ENCODE data around the gene RAD21L1. TPM values are rescaled to one million over a fixed set of nuclear protein-coding genes. Genes with fewer than 3 reads are reported as not detected.

The RAD21L1 gene
- total RNA-seq, result not detected

DNA sequence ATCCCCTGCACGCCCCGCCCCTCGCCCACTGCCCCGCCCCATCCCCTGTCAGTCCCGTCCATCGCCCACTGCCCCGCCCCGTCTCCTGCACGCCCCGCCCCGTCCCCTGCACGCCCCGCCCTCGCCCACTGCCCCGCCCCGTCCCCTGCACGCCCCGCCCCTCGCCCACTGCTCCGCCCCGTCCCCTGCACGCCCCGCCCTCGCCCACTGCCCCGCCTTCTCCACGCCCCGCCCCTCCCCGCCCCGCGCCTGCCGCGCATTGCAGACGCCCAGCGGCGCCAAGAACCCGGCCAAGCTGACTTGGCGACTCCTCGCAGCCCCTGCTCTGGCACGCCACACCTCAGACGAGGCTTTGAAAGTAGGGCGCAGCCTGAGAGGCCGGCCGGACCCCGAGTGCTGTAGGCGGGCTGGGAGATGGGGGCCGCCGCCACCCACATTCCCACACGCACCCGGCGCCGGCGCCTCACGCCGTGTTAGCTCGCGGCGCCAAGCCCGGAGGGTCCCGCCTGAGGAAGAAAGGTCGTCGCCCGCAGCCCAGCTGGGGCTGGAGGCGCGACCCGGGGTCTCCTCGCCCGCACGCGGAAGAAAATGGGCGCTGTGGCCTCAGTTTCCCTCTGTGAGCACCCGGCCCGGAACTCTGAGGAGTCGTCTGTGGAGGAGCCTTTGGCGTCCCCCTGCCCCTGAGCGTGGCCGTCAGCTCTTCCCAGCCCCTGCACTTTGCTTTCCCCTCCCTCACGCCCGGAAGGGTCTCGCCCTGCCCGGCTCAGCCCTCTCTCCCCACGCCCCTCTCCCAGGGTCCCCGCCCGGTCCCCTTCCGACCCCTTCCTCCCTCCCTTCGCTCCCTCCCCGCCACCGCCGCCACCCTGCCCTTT lies at the start of gene RAD21L1:
TSS of gene RAD21L1 (plus strand) at position 262 of the 872 bp plus-strand sequence. CDS start 2,410 bp downstream, outside the sequence.
- intact Hi-C loops (cut with DNase I; ENCODE audit: low total_unique reads), result no loop called here
- H3K27me3 ChIP-seq, result peaks cover 0 to 37% of the 10 kb centered on the region in 2 donors
- DNase-seq, result peak; percentile 73 to 75
- H3K36me3 ChIP-seq, result no peaks in the 10 kb centered on the region
- H3K27ac ChIP-seq, result peak within 1 kb of the TSS in 1 of 2 donors; percentile 56
- peaks cover 0 to 14% of the 10 kb centered on the region in 2 donors for H3K4me1 ChIP-seq
- peak within 1 kb of the TSS; percentile 28 to 43 for H3K4me3 ChIP-seq
- TF ChIP-seq CTCF (IDR thresholded peaks at IDR 0.05) (no peak), POLR2A (IDR thresholded peaks at IDR 0.05) (peak in 1 of 2 donors; percentile 18)
- no peaks in the 10 kb centered on the region for H3K9me3 ChIP-seq

GRCh38 chr20:1177680-1178079 lies 48.2 kb upstream of the RAD21L1 start:
- H3K27me3 ChIP-seq, result no peaks in the 10 kb centered on the region
- intact Hi-C loops (cut with DNase I; ENCODE audit: low total_unique reads), result no loop called here
- TF ChIP-seq POLR2A (IDR thresholded peaks at IDR 0.05) (no peak), CTCF (IDR thresholded peaks at IDR 0.05) (no peak)
- H3K9me3 ChIP-seq, result no peaks in the 10 kb centered on the region
- H3K4me3 ChIP-seq, result no peak overlapping the region
- no peaks in the 10 kb centered on the region for H3K4me1 ChIP-seq
- no peak overlapping the region for H3K27ac ChIP-seq
- DNase-seq, result no peak
- no peaks in the 10 kb centered on the region for H3K36me3 ChIP-seq

GRCh38 chr20:1178103-1178502 lies 47.7 kb upstream of the RAD21L1 start:
- H3K9me3 ChIP-seq, result no peaks in the 10 kb centered on the region
- H3K4me1 ChIP-seq, result no peaks in the 10 kb centered on the region
- no peaks in the 10 kb centered on the region for H3K27me3 ChIP-seq
- H3K36me3 ChIP-seq, result no peaks in the 10 kb centered on the region
- H3K4me3 ChIP-seq, result no peak overlapping the region
- H3K27ac ChIP-seq, result no peak overlapping the region
- no peak for DNase-seq
- TF ChIP-seq CTCF (IDR thresholded peaks at IDR 0.05), result no peak
- no peak for TF ChIP-seq POLR2A (IDR thresholded peaks at IDR 0.05)
- intact Hi-C loops (cut with DNase I; ENCODE audit: low total_unique reads), result no loop called here

GRCh38 chr20:1178623-1179022 lies 47.2 kb upstream of the RAD21L1 start:
- Histone ChIP-seq H3K36me3 (no peaks in the 10 kb centered on the region), H3K27ac (no peak overlapping the region), H3K4me3 (no peak overlapping the region), H3K4me1 (no peaks in the 10 kb centered on the region), H3K9me3 (no peaks in the 10 kb centered on the region), H3K27me3 (no peaks in the 10 kb centered on the region)
- no peak for DNase-seq
- intact Hi-C loops (cut with DNase I; ENCODE audit: low total_unique reads), result no loop called here
- TF ChIP-seq CTCF (IDR thresholded peaks at IDR 0.05) (no peak), POLR2A (IDR thresholded peaks at IDR 0.05) (no peak)

DNA sequence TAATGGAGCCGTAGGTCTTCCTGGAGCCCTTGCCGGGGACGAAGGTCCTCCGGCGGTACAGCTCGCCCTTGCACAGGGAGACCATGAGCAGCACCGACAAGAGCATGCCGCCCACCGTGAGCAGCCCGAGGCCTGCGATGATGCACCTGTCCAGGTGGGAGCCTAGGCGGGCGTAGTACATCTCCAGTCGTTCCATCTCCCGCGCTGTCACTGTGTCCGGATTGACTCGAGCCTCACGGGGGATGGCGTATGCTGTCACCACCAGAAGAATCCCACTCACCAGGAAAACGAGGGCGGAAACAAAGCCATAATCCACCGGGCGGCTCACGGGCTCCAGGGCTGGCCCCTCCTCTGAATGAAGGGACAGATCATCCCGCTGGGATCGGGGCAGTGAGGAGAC lies 44.9 kb upstream of the RAD21L1 start:
- intact Hi-C loops (cut with DNase I; ENCODE audit: low total_unique reads), result no loop called here
- TF ChIP-seq CTCF (IDR thresholded peaks at IDR 0.05) (no peak), POLR2A (IDR thresholded peaks at IDR 0.05) (no peak)
- H3K27ac ChIP-seq, result no peak overlapping the region

More for the DNA sequence above, 44.9 kb upstream of the RAD21L1 start:
- Histone ChIP-seq H3K4me1 (peaks cover 0 to 11% of the 10 kb centered on the region in 2 donors), H3K4me3 (no peak overlapping the region), H3K9me3 (no peaks in the 10 kb centered on the region), H3K36me3 (no peaks in the 10 kb centered on the region), H3K27me3 (peaks cover 2 to 3% of the 10 kb centered on the region in 2 donors)
- DNase-seq, result no peak

Data from uterus (tissue), 4 donors.